Mesendoderm (in vitro differentiated cells): ENCODE measurements around the gene ARSG.

Experiments used
- DNase-seq: peaks from one replicate; pipeline ENCODE4 v3.0.0; 2013
- H2AK5ac ChIP-seq: 2 replicates; pipeline ENCODE4 v1.6.1; 2013; ENCODE audit warnings: low read length, inconsistent platforms
- H2BK120ac ChIP-seq: 2 replicates; pipeline ENCODE4 v1.6.1; 2013; ENCODE audit warnings: low read depth, mild to moderate bottlenecking, low read length, moderate library complexity, mixed read lengths
- H2BK15ac ChIP-seq: replicated peaks from 2 replicates; pipeline ENCODE4 v1.6.1; 2013; ENCODE audit warnings: low read depth, mild to moderate bottlenecking, moderate library complexity
- H2BK5ac ChIP-seq: 2 replicates; pipeline ENCODE4 v1.6.1; 2013; ENCODE audit warnings: low read length, inconsistent platforms
- H3K18ac ChIP-seq: 2 replicates; pipeline ENCODE4 v1.6.1; 2013; ENCODE audit warnings: mild to moderate bottlenecking, low read length, mixed read lengths
- H3K23ac ChIP-seq: one replicate; pipeline ENCODE4 v1.6.1; 2013; ENCODE audit warnings: low read length
- H3K27ac ChIP-seq: 2 replicates; pipeline ENCODE4 v1.5.1; 2013; ENCODE audit warnings: low read depth, mild to moderate bottlenecking, inconsistent platforms, low read length, moderate library complexity
- H3K27me3 ChIP-seq: 2 replicates; pipeline ENCODE4 v1.6.1; 2013; ENCODE audit warnings: low read length, control low read depth, mild to moderate bottlenecking, inconsistent platforms; ENCODE audit not compliant: insufficient read depth, poor library complexity
- H3K36me3 ChIP-seq: 2 replicates; pipeline ENCODE4 v1.6.1; 2013; ENCODE audit warnings: low read length, inconsistent platforms; ENCODE audit not compliant: control insufficient read depth, insufficient read depth
- H3K4ac ChIP-seq: one replicate; pipeline ENCODE4 v1.6.1; 2013; ENCODE audit warnings: low read depth, mild to moderate bottlenecking, low read length, moderate library complexity
- H3K4me1 ChIP-seq: 2 replicates; pipeline ENCODE4 v1.6.1; 2013; ENCODE audit warnings: low read depth, low read length, inconsistent platforms; ENCODE audit not compliant: control insufficient read depth
- H3K4me2 ChIP-seq: 2 replicates; pipeline ENCODE4 v1.6.1; 2013; ENCODE audit warnings: low read length
- H3K4me3 ChIP-seq: 2 replicates; pipeline ENCODE4 v1.5.1; 2013; ENCODE audit warnings: mild to moderate bottlenecking, low read length
- H3K56ac ChIP-seq: one replicate; pipeline ENCODE4 v1.6.1; 2013; ENCODE audit warnings: low read length
- H3K79me1 ChIP-seq: 2 replicates; pipeline ENCODE4 v1.6.1; 2013; ENCODE audit warnings: low read length, inconsistent platforms
- H3K79me2 ChIP-seq: 2 replicates; pipeline ENCODE4 v1.6.1; 2013; ENCODE audit warnings: mild to moderate bottlenecking, low read length; ENCODE audit not compliant: control insufficient read depth, insufficient read depth
- H3K9ac ChIP-seq: 2 replicates; pipeline ENCODE4 v1.6.1; 2013; ENCODE audit warnings: low read length, inconsistent platforms
- H4K5ac ChIP-seq: one replicate; pipeline ENCODE4 v1.6.1; 2013; ENCODE audit warnings: low read length
- H4K8ac ChIP-seq: one replicate; pipeline ENCODE4 v1.6.1; 2013; ENCODE audit warnings: low read depth, mild to moderate bottlenecking, control low read depth, low read length, moderate library complexity
- WGBS: extraction: QIAGEN DNeasy Blood & Tissue Kit; methylation state at CpG from one replicate; pipeline ENCODE4 v1.1.7; 2013; ENCODE audit warnings: low lambda C conversion rate, missing lambda C conversion rate; ENCODE audit not compliant: insufficient coverage; ENCODE audit errors: extremely low coverage; 5-methylcytosine and 5-hydroxymethylcytosine counted together

The ARSG gene

DNA sequence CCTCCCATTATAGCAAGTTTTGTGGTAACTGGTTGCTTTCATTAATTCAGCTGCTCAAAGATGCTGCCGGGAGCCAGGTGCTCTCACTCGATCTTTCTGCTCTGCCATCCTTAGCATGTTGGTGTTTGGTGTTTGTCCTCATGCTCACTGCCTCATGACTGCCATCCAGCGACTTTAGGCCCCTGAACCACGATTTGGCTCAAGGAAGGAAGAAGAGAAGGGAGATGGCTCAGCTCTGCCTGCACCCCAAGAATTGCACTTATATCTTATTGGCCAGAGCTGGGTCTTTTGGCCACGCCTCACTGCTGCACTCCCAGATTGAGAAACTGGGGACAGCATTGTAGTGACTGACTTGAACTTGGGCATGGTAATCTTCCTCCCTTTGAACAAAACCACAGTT lies 52.7 kb downstream of the ARSG start:
- Histone ChIP-seq H3K4me3 (no peak overlapping the region), H2BK5ac (no peak overlapping the region), H3K79me1 (no peaks in the 10 kb centered on the region), H3K23ac (no peak overlapping the region), H3K79me2 (no peaks in the 10 kb centered on the region), H3K27me3 (no peaks in the 10 kb centered on the region), H3K18ac (no peak overlapping the region), H4K5ac (no peak overlapping the region), H3K4ac (no peak overlapping the region), H3K4me2 (no peak overlapping the region), H3K36me3 (no peaks in the 10 kb centered on the region), H4K8ac (no peak overlapping the region), H3K56ac (no peak overlapping the region), H3K27ac (no peak overlapping the region), H3K9ac (no peak overlapping the region), H2BK15ac (no peak overlapping the region), H2AK5ac (no peak overlapping the region), H2BK120ac (no peak overlapping the region), H3K4me1 (no peaks in the 10 kb centered on the region)
- no peak for DNase-seq
- WGBS: no CpG with 5 or more reads among the region's 5 CpGs

DNA sequence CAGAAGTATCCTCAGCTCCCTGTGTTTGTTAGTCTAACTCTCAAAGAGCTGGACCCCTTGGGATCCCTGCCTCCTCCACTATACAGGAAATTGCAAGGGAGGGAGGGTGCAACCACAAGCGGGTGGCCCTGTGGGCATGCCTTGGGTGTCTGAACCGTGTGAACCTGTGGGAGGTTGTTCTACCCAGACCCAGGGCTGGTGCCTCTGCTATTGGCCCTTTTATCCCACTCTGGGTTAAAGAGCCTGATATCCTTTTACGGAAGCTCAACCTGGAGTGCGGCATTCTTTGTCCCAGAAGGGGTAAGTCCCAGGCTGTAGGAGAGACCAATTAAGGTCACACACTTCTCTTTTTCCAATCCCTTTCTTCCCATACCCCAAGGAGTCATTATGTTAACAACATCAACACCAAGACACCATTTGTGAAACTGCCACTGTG lies 53.4 kb downstream of the ARSG start:
- DNase-seq: no peak
- no peaks in the 10 kb centered on the region for H3K4me1 ChIP-seq
- no peaks in the 10 kb centered on the region for H3K79me1 ChIP-seq
- no peak overlapping the region for H3K4me3 ChIP-seq
- no peaks in the 10 kb centered on the region for H3K36me3 ChIP-seq
- H3K18ac ChIP-seq: no peak overlapping the region
- no peak overlapping the region for H3K56ac ChIP-seq
- H2BK5ac ChIP-seq: no peak overlapping the region
- H2BK120ac ChIP-seq: no peak overlapping the region
- H3K4me2 ChIP-seq: no peak overlapping the region
- no peak overlapping the region for H3K27ac ChIP-seq
- H2BK15ac ChIP-seq: no peak overlapping the region
- H3K79me2 ChIP-seq: no peaks in the 10 kb centered on the region
- no peak overlapping the region for H3K4ac ChIP-seq
- no peak overlapping the region for H2AK5ac ChIP-seq
- no CpG with 5 or more reads among the region's 4 CpGs for WGBS
- H3K23ac ChIP-seq: no peak overlapping the region
- no peak overlapping the region for H4K8ac ChIP-seq
- H3K9ac ChIP-seq: no peak overlapping the region
- H4K5ac ChIP-seq: no peak overlapping the region
- H3K27me3 ChIP-seq: no peaks in the 10 kb centered on the region

DNA sequence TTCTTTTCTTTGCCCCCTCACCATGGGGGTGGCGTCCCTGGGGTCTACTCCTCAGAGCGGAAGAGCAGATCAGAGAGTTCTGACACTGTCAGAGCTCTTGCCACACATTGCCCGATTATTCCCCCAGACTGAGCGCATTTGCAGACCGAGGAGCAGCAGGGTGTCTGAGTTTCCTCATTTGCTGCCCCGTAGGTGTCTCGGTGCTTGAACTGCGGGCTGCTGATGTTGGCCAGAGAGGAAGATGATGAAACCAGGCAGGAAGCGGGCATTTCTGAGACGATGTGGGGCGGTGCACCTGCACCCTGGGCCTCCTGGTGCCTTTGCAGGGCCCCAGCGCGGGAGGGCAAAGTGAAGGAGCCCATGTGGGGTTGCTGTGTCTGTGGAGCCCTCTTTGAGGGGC lies 55.2 kb downstream of the ARSG start:
- Histone ChIP-seq H3K36me3 (no peaks in the 10 kb centered on the region), H3K23ac (no peak overlapping the region), H2BK120ac (no peak overlapping the region), H3K4me3 (no peak overlapping the region), H3K4me2 (no peak overlapping the region), H3K27ac (no peak overlapping the region), H4K8ac (no peak overlapping the region), H3K27me3 (no peaks in the 10 kb centered on the region), H2AK5ac (no peak overlapping the region), H3K4me1 (no peaks in the 10 kb centered on the region), H2BK5ac (no peak overlapping the region), H3K56ac (no peak overlapping the region), H3K4ac (no peak overlapping the region), H3K9ac (no peak overlapping the region), H3K79me1 (no peaks in the 10 kb centered on the region), H2BK15ac (no peak overlapping the region), H4K5ac (no peak overlapping the region), H3K79me2 (no peaks in the 10 kb centered on the region), H3K18ac (no peak overlapping the region)
- DNase-seq: no peak
- no CpG with 5 or more reads among the region's 13 CpGs for WGBS

DNA sequence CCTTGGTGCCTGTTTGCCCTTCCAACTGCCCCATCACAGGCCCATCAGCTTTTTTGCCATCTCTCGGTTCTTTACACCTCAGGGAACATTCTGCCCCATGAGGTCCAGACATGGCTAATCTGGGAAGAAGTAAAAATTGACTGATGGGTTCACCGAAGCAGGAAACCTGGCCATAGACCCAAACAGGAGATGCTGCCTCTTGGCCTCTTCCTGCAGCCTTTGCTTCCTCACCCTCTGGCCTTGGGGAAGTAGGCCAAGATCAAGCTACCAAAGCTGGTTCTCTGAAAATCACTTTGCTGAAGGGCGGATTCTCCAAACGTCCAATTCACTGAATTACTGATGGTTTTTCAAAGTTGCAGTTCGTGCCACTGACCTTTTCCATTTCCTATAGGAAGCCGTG lies 56.1 kb downstream of the ARSG start:
- H3K27me3 ChIP-seq: no peaks in the 10 kb centered on the region
- no peaks in the 10 kb centered on the region for H3K79me1 ChIP-seq
- H2BK5ac ChIP-seq: no peak overlapping the region
- H3K4me3 ChIP-seq: no peak overlapping the region
- H2BK15ac ChIP-seq: no peak overlapping the region
- WGBS: no CpG with 5 or more reads among the region's 6 CpGs
- no peak overlapping the region for H3K9ac ChIP-seq
- no peak overlapping the region for H4K5ac ChIP-seq
- no peak overlapping the region for H3K56ac ChIP-seq
- H2BK120ac ChIP-seq: no peak overlapping the region
- no peaks in the 10 kb centered on the region for H3K4me1 ChIP-seq
- H3K27ac ChIP-seq: no peak overlapping the region
- no peak overlapping the region for H3K23ac ChIP-seq
- no peaks in the 10 kb centered on the region for H3K36me3 ChIP-seq
- DNase-seq: no peak
- H3K79me2 ChIP-seq: no peaks in the 10 kb centered on the region
- H2AK5ac ChIP-seq: no peak overlapping the region
- no peak overlapping the region for H4K8ac ChIP-seq
- no peak overlapping the region for H3K4ac ChIP-seq
- H3K4me2 ChIP-seq: no peak overlapping the region
- no peak overlapping the region for H3K18ac ChIP-seq

DNA sequence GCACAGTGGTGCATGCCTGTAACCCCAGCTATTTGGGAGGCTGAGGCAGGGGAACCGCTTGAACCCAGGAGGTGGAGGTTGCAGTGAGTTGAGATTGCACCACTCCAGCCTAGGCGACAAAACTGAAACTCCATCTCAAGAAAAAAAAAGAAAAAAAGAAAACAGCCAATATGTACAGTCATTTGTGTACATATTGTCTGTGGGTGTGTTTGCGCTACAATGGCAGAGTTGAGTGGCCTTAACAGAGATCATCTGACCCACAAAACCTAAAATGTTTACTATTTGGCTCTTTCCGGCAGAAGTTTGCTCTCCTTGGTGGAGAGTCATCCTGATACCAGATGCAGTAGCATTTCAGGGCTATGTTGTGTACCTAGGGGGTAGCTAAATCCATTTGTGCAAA lies 57.9 kb downstream of the ARSG start:
- no peaks in the 10 kb centered on the region for H3K4me1 ChIP-seq
- WGBS: no CpG with 5 or more reads among the region's 4 CpGs
- no peak overlapping the region for H3K23ac ChIP-seq
- H4K5ac ChIP-seq: no peak overlapping the region
- H3K36me3 ChIP-seq: no peaks in the 10 kb centered on the region
- no peaks in the 10 kb centered on the region for H3K79me2 ChIP-seq
- H3K56ac ChIP-seq: no peak overlapping the region
- H2BK5ac ChIP-seq: no peak overlapping the region
- no peak overlapping the region for H2BK15ac ChIP-seq
- no peak overlapping the region for H3K18ac ChIP-seq
- H3K4me2 ChIP-seq: no peak overlapping the region
- H3K79me1 ChIP-seq: no peaks in the 10 kb centered on the region
- H3K4me3 ChIP-seq: no peak overlapping the region
- H4K8ac ChIP-seq: no peak overlapping the region
- no peak for DNase-seq
- no peak overlapping the region for H3K4ac ChIP-seq
- H3K27me3 ChIP-seq: no peaks in the 10 kb centered on the region
- H3K27ac ChIP-seq: no peak overlapping the region
- no peak overlapping the region for H2AK5ac ChIP-seq
- no peak overlapping the region for H2BK120ac ChIP-seq
- H3K9ac ChIP-seq: no peak overlapping the region

DNA sequence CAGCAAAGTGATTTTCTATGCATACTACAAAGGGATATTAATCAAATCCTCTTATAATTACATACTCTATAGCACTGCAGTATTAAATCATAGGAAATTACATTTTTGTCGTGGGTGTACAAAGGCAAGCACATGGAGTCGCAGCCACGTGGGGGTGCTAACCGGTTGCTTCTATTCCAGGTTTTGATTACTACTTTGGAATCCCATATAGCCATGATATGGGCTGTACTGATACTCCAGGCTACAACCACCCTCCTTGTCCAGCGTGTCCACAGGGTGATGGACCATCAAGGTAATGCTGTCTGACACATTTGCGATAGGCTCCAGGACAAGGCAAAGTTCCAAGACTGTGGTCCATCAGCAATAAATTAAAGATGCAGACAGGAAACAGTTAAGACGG lies 60.1 kb downstream of the ARSG start:
- no peak overlapping the region for H3K27ac ChIP-seq
- H3K18ac ChIP-seq: no peak overlapping the region
- H2BK120ac ChIP-seq: no peak overlapping the region
- H3K36me3 ChIP-seq: no peaks in the 10 kb centered on the region
- no peak overlapping the region for H3K4me2 ChIP-seq
- no CpG with 5 or more reads among the region's 7 CpGs for WGBS
- no peaks in the 10 kb centered on the region for H3K79me1 ChIP-seq
- no peak overlapping the region for H2BK5ac ChIP-seq
- no peak overlapping the region for H2BK15ac ChIP-seq
- H4K5ac ChIP-seq: no peak overlapping the region
- H3K4me3 ChIP-seq: no peak overlapping the region
- no peak overlapping the region for H3K9ac ChIP-seq
- H2AK5ac ChIP-seq: no peak overlapping the region
- DNase-seq: no peak
- no peaks in the 10 kb centered on the region for H3K4me1 ChIP-seq
- H3K79me2 ChIP-seq: no peaks in the 10 kb centered on the region
- no peak overlapping the region for H3K56ac ChIP-seq
- no peak overlapping the region for H3K4ac ChIP-seq
- no peak overlapping the region for H3K23ac ChIP-seq
- no peak overlapping the region for H4K8ac ChIP-seq
- H3K27me3 ChIP-seq: no peaks in the 10 kb centered on the region
